HepG2 (cell line): ENCODE results near the gene QDPR. TPM values are rescaled to one million over a fixed set of nuclear protein-coding genes. Genes with fewer than 3 reads are reported as not detected.

Source experiments
- AKNA ChIP-seq: sonication (generic); formaldehyde crosslinking; IDR thresholded peaks from 2 replicates; pipeline ENCODE4 v1.4.0; 2020; ENCODE audit warnings: missing genetic modification reagents, borderline replicate concordance
- GMEB2 ChIP-seq: IDR thresholded peaks from 2 replicates; pipeline ENCODE4 v1.6.1; 2016; ENCODE audit warnings: missing biosample characterization, missing genetic modification reagents, low read depth
- GPN1 ChIP-seq: sonication (generic); formaldehyde crosslinking; IDR thresholded peaks from 2 replicates; pipeline ENCODE4 v1.5.1; 2020; ENCODE audit warnings: missing genetic modification reagents, borderline replicate concordance
- ISX ChIP-seq: sonication (generic); formaldehyde crosslinking; conservative IDR thresholded peaks from 2 replicates; pipeline ENCODE4 v1.5.0; 2020; ENCODE audit warnings: missing genetic modification reagents
- YY1 ChIP-seq: IDR thresholded peaks from 2 replicates; pipeline ENCODE4 v1.6.1; 2011; ENCODE audit warnings: low read length, low read depth, moderate library complexity, mild to moderate bottlenecking; ENCODE audit not compliant: insufficient read depth, insufficient replicate concordance
- ZNF235 ChIP-seq: sonication (generic); formaldehyde crosslinking; IDR thresholded peaks from 2 replicates; pipeline ENCODE4 v1.8.1; 2023; ENCODE audit warnings: mild to moderate bottlenecking, missing genetic modification reagents, borderline replicate concordance
- ZNF816 ChIP-seq: sonication (generic); formaldehyde crosslinking; IDR thresholded peaks from 2 replicates; pipeline ENCODE4 v1.8.0; 2022; ENCODE audit warnings: missing genetic modification reagents, mild to moderate bottlenecking, borderline replicate concordance
- polyA plus RNA-seq, 8 experiments: library from polyadenylated mRNA; depleted of rRNA in 3 of 8; stranded (reverse) in 7 of 8; unstranded in 1 of 8; fragments of >200 nt; fragmentation: Illumina TruSeq in 4 of 8; extraction: Trizol in 4 of 8; gene quantifications; 2 replicates each; pipeline versions ENCODE4 v1.2.1 to v1.2.3, GENCODE V29; 2011 to 2016; ENCODE audit warnings: low read depth in 4 of 8, missing spikeins in 1 of 8, mixed read lengths in 1 of 8; ENCODE audit not compliant: insufficient read depth in 1 of 8
- total RNA-seq, 5 experiments: library from RNA; depleted of rRNA; stranded (reverse); fragments of >200 nt; fragmentation: Illumina TruSeq; extraction: Trizol; gene quantifications; 2 replicates each; pipeline ENCODE4 v1.2.3, GENCODE V29; 2016; ENCODE audit warnings: low read depth in 1 of 5

Gene QDPR
- total and polyA plus RNA-seq, 2 of the 13 experiments (the other 11 are each of a cell fraction or from before 2014, with no cell fraction given) = 9.9 to 95.5 TPM

- no peak for TF ChIP-seq YY1
- TF ChIP-seq GMEB2 (CRISPR knock-in tag) = no peak
- no peak for TF ChIP-seq ZNF816 (CRISPR knock-in tag)
- no peak for TF ChIP-seq ISX
- no peak for TF ChIP-seq ZNF235 (CRISPR knock-in tag)
- TF ChIP-seq AKNA (CRISPR knock-in tag) = no peak
- no peak for TF ChIP-seq GPN1 (CRISPR knock-in tag)
Measured at GRCh38 chr4:17514865-17515264, 3.0 kb upstream of the QDPR start, which contains the start of gene CLRN2 (continued).
